NCI-H2081 (cell line): ENCODE results near the gene GLRX.
A peak's percentile ranks its signal among the peaks of the same experiment; 100 is the strongest.
"Not testable (repeated sequence)": the region's sequence is repeated elsewhere in the genome, so short reads cannot be mapped to it uniquely, and the experiment has no call there.

Experiments
- DNase-seq, 2 experiments: peaks; one replicate each; lab custom pipeline; 2025; lab: John Stamatoyannopoulos, UW

Gene GLRX

DNA sequence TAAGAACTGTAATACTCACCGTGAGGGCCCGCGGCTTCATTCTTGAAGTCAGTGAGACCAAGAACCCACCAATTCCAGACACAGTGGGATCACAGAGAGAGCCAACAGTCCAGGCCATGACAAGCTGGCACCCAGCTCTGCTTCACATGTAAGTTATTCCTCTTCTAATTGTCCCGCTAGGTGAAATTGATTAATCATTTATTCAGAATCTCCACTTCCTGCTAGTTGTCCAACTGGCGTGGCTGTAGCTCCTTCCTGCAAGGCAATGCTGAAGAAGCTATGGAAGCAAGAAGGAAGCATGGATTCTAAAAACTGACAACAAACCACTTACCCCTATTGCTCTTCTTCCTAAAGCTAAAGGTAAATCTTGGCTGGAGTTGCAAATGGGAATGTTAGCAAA is 30.0 kb upstream of the GLRX start:
- DNase-seq: no peak

DNA sequence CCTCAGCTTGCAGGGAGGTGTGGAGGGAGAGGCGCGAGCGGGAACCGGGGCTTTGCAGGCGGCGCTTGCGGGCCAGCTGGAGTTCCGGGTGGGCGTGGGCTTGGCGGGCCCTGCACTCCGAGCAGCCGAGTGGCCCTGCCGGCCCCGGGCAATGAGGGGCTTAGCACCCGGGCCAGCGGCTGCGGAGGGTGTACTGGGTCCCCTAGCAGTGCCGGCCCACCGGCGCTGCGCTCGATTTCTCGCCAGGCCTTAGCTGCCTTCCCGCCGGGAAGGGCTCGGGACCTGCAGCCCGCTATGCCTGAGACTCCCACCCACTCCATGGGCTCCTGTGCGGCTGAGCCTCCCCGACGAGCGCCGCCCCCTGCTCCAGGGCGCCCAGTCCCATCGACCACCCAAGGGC is 28.6 kb upstream of the GLRX start:
- DNase-seq: not testable (repeated sequence)

DNA sequence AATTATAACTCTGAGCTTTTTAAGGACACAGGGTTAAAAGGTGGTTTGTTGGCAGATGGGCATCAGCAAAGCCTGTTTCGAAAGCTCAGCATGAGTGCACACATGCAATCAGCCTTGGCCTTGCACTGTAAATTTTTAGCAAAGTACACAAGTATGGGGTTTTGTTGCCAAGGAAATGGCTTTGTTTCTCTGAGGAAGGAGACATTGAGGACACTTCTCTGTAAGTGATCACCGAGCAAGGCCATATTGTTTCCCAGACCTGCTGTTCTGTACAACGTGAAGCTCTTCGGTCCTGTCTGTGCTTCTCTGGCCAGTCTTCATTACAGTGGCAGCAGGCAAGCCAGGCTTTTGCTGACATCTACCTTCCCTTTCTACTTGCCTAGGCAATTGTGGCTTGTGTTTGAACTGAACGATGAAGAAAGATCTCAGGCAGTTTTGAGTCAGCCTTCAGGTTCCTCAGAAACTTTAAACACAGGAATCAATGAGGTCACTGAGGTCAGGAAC is 27.9 kb upstream of the GLRX start:
- no peak for DNase-seq

DNA sequence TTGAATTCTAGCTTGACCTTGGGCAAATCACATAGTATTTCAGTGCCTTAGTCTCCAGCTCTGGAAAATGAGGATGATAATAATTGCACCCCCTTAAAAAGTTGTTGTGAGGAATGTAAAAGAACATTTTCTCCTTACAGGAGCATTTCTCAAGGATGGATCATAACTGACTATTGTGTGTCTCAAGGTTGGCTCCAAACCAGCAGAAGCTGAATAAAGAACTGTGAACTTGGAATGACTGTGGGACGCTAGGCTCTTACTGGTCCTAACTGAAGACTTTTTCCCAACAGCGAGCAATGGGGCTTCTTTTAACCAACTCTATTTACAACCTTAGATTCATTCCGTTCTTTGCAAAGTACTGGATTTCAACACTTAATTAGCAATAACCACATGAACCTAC is 26.2 kb upstream of the GLRX start:
- no peak for DNase-seq

DNA sequence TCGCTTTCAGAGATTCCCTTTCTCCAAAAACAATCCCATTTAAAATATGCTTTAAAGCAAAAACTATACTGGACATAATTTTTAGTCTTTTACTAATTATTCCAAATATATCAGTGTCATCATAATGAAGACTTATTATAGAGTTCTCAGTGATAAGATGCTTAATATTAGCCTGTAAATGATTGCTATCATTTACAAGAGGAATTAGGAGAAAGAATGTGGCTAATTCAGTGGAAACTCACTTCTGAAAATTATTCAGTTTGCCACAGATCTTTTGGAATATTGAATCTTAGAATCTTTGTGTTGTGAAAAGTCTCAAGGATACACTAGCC is 24.7 kb upstream of the GLRX start:
- DNase-seq: no peak

DNA sequence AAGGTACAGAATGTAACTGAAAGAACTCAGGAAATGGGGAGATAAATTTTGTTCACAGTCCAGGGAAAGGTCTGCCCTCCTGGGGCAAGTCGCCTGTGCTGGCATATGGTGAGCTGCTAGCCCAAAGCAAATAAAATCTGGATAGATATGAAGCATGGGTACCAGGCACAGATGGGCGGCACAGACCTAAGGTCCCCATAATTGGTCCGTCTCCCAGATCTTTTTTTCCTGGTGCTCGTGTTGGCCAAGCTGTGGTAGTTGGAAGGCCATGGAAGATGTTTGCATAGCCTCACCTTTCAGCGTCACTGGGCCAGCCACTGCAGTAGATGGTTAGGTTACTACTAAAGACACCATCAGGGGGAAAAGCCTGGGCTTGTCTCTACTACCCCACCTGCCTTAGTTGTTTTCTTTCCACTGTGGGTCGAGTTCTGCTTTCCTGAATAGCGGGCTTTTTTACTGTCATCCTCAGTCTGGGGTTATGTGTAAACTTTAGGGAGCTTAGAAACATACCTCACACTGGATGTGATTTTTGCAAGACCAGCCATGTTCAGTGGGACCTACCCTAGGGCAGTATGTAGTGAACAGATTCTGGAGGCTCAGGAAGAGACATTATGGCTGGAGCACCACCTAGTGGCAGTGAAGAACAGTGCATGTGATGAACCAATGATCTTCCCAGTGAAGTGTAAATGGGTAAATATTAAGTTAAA is 24.2 kb upstream of the GLRX start:
- peak; percentile 28 to 40 for DNase-seq

DNA sequence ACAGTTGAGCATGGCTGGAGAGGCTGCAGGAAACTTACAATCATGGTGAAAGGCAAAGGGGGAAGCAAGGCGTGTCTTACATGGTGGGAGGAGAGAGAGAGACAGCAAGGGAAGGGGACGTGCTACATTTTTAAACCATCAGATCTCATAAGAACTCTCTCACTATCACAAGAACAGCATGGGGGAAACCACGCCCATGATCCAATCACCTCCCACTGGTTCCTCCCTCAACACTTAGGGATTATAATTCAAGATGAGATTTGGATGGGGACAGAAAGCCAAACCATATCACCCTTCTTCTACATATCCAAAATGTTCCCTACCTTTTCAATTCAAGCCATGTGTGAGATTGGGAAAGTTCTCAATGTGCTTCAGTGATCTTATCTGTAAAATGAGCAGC is 22.9 kb upstream of the GLRX start:
- DNase-seq: no peak

DNA sequence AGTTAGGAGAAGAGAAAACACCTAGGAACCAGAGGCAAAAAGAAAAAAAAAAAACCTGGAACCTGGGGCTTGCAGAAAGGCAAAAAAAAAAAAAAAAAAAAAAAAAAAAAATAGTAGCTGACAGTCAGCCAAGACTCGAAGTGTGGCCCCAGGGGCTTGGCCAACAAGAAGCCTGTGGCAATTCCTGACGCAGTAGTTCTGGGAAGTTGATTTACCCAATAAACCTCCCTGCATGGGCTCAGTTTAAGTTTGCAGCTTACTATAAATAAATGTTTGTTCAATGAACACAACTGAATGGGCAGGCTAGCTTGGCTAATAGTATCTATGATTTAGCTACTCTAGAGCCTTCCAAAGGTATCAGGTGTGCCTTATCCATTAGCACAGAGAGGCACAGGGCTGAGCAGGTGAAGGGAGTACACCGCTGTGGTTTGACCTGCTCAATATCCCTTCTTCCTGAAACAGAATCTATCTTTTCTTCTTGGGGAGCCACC is 21.3 kb upstream of the GLRX start:
- peak in 1 of 2 experiments; percentile 30 for DNase-seq

DNA sequence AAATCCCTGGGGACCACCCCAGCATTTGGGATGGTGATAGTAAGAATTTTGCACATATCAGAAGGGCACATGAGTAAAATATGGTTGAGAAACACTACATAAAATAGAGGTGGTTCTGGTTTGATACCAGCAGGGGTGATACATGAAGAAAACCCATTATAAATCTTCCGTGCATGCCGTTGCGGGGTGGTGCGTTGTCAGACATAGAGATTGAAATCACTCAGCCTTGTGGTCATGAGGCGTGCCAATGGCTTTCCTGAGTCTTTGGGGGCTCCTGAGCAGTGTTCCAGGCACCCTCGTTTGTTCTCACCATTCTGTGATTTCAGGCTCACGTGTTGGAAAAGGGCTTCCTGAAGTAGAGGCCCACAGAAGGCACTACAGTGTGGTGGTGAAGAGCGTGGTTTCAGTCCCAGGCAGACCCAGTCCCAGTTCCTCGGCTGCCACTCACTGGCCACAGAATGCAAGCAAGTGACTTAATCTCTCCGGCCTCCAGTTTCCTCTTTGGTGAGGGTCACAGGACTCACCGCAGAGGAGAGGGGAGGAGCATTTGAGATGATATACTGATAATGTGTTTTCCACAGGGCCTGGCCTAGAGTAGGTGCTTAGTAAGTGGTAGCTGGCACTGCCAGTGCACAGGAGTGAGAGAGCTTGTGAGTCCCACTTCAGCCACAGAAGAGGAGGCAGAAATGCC is 20.5 kb upstream of the GLRX start:
- DNase-seq: no peak

DNA sequence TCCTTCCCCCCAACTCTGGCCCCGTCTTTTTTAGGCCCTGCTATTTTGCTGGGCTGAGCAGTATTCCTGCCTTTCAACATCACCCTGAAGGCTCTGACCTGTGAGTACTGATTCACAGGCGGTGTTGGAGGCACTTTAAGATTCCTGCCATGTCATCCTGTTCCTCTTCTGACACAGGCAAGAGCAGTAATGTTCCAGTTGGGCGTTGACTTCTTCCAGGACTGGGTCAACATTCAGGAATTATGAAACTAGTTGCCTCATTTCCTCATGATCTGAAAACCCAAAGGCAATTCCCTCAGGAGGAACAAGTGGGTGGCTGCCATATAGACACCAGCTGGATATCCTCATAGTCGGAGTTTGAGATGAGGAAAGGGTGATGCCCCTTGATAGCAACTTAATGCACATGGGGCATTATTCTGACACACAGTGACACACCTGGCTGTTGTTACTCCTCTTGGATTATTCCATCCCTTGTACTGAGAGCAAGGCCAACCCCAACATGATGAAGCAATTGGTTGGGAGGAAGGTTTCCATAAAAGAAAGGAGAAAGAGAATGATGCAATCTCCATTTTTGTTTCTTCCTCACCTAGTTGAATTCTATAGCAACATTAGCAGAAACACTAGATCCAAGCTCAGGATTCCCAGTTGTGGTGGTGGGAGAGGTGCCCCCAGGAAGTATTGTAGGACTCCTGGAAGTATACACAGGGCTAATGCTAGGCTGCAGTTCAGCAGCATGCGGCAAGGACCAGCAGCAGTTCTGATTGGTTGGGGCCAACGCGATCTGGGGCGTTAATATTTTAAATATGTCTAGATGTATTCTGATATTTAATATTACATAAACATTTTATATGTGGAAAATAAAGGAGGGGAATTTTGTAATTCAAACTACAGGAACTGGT is 19.6 kb upstream of the GLRX start:
- DNase-seq: no peak

DNA sequence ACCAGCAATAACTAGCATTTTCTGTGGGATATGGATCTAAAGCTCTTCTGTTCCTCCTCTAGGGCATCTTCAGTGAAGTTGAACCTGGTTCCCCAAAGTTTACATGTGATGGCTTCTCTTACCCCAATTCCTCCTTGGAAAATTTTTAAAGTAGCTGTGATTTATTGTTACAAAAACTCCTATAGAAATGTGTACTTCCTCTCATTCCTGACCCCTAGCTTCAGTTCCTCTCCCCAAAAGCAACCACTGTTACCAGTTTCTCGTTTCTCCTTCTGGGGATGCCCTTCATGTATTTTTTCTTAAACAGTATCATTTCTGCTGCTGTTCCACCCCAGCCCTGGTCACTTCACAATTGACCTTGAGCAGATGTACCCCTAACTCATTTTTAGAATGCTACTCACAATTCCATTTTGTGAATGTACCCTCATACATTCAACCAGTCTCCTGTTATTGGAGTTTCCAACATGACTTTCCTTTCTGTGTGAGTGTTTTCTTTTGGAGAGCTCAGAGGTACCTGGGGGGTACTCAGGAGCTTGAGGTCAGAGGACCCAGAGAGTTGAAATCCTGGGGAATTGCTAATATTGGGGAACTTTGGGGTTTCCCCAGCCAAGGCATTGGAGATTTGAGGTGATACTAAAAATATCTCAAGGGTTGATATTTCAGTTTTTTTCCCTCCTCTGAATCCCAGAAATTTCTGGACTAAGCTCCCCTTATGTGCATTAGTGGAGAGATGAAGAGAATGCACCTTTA is 18.6 kb upstream of the GLRX start:
- DNase-seq: no peak

DNA sequence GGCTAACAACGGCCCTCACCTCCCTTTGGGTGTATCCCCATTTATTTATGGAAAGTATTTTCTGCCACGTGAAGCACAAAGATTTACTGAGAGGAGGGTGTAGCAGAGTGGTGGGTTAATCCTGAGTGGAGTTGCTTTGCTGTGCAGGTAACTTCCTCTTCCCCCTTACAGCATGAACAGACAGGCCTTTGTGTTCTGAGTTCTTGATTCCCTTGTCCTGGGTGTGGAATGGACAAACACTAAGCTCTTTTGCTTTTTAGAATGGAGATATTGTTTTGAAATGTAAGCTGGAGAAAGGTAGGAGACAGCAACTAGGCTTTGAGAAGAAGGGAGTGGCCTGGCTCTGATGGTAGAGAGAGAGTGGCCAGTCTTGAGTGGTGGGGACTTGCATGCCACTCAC is 17.1 kb upstream of the GLRX start:
- DNase-seq: no peak

DNA sequence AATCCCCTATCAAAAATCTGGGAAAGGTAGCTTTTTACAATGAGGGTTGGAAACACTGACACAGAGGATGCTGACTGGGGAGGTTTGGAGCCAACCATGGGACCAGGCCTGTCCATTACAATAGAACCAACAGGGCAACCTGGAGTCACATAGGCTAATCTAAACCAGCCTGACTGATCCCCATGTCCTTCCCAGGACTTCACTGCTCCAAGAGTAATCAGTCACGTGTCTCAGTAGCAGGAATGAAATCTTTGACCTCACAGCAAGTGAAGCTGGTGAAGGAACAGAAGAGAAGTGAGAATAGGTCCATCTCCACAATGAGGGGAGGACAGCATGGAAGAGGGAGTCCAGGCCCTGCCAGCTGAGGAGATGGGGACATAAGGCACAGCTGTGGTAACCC is 16.0 kb upstream of the GLRX start:
- no peak for DNase-seq

DNA sequence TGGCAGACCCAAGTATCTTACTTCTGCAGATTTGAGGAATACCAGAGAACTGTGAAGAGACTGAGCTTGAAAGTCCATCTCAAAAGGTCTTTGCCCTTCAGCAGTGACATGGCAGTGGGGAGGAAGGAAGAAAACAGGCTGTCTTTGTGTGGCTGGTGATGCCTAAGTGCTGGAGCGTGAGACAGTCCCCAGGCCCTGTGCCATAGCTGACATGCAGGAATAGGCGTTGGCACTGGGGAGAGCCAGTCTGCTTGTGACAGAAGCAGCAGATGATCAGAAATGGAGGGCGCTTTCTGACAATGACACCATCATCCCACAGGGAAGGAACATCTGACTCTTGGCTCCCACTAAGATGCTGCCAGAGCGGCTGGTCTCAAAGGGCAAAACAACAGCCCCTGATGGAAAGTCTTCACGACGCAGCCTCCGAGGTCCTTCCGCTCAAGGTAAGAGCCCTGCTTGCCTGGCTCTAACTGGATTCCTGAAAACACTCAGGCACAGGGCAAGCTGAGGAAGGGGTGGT is 15.5 kb upstream of the GLRX start:
- no peak for DNase-seq

DNA sequence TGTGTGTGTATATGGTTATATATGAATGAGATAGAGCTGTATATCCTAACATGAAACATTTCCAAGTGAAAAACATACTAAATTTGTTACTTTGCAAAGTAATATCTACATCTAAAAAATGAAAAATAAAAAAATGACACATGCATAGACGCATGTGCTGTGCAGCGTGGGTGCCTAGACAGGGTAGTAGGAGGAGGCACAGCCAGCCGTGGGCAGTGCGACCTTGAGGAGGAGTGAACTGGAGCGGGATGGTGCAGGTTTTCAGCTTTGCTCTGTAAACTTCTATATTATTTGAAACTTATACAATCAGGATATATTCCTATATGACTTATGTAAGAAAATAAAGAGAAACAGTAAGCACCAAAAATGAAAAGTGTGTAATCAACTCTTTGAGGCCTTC is 15.0 kb upstream of the GLRX start:
- DNase-seq: no peak

DNA sequence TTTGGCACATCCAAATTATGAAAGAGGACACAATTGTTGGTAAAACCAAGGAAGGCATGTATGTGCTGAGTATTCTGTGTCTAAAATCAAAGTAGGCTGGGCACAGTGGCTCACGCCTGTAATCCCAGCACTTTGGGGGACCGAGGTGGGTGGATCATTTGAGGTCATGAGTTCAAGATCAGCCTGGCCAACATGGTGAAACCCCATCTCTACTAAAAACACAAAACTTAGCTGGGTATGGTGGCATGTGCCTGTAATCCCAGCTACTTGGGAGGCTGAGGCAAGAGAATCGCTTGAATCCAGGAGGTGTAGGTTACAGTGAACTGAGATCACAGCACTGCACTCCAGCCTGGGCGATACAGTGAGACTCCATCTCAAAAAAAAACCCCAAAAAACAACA is 14.4 kb upstream of the GLRX start:
- not testable (repeated sequence) for DNase-seq

DNA sequence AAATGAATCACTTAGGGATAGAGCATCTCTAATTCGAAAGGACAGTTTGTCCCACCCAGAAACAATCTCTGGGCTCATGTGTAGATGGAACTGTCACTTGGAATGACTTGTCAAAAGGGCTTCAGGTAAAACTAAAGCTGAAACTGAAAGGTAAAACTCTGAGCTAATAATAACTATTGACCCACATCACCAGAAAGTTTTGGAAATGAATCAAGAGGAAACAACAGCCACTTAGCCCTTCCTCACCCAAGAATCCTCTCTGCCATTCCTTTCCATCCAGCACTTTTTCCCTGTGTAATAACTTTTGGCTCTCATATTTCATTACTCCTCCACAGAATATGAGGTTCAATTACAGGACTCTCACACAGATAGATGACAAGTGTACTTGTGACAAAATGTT is 14.0 kb upstream of the GLRX start:
- DNase-seq: no peak

DNA sequence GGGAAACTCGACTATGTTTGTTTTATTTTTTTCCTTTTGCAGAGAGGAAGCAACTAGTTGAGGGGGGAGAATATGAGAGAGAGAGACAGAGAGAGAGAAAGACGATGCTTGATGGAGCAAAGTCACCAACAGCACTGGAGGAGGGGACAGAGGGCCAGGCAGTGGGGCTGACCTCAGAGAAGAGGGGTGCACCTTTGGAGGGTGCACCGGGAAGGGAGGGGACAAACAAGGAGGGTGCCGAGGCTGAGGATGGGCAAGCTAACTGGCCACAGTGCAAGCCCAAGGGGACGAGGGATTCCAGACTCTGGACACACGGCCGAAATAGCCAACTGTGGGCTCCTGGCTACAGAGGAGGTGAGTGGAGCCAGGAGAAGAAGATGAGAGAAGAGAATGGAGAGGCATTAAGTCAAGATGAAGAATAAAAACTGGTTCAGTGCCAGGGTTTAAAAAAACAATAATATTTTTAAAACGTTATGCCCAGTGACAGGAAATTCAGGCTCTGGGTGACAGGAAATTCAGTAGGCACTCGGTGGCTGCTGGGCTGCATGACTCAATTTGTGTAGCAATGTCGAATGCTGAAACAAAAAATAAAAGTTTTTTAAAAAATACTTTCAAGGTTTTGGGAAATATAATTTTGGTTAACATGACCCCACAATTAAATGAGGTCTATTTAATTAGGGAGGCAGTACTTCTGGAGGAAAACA is 13.3 kb upstream of the GLRX start:
- DNase-seq: no peak

DNA sequence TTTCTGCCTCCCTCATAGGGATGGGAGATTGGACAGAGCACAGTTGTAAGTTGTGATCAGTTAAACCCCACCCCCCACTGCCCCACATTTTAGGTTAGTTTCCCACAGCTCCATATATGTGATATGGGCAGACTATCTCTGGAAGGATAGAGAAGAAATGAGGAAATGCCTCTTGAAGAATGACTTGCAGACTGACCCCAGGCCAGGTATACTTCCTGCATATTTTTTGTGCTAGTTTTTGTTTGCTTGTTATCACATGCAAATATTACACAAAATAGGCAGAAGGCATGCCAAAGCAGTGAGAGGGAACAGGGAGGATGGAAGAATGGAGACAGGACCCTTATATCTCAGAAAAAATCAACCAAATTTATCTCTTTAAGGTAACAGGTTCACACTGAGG is 10.1 kb upstream of the GLRX start:
- no peak for DNase-seq

DNA sequence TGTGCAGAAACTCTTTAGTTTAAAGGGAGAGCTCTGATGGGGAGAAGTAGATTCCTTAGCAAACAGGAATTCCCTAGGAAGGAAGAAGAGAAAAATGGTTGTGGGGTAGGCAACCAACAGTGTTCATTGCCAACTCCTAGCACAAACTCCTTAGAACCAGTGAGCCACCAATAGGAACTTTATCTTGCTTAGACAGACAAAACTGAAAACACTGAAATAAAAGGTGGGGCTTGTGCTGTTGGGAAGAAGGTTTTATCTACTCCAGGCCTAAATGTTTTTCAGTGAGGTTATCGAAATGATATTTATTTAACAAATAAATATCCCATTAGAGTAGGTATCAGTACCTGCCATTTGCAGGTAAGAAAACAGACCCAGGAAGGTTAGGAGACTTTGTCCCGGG is 7.7 kb upstream of the GLRX start:
- DNase-seq: no peak

DNA sequence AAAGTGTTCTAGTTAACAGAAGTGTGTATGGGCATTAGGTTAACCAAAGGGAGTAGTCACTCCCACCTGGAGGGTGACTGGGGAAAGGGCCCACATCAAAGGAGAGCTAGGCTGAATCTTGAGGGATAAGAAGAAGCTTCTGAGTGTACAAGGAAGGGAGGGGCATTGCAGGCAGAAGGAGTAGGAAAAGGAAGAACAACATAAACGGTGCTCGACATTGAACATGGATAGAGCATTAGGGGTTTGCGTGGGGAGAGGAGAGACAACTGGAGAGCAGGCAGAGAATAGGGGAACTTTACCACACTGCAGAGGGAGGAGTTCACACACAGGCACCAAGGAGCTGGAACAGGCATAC is 5.3 kb upstream of the GLRX start:
- DNase-seq: no peak
